GM19438 (cell line): Measurements from ENCODE around the gene CHMP2A.
A peak's percentile ranks its signal among the peaks of the same experiment; 100 is the strongest.

Source experiments
- ATAC-seq: cut with Tn5 transposase; IDR thresholded peaks from one replicate; pipeline ENCODE4 v1.9.1; 2021; ENCODE audit warnings: low read depth; ENCODE audit not compliant: unreplicated experiment

CHMP2A gene

DNA sequence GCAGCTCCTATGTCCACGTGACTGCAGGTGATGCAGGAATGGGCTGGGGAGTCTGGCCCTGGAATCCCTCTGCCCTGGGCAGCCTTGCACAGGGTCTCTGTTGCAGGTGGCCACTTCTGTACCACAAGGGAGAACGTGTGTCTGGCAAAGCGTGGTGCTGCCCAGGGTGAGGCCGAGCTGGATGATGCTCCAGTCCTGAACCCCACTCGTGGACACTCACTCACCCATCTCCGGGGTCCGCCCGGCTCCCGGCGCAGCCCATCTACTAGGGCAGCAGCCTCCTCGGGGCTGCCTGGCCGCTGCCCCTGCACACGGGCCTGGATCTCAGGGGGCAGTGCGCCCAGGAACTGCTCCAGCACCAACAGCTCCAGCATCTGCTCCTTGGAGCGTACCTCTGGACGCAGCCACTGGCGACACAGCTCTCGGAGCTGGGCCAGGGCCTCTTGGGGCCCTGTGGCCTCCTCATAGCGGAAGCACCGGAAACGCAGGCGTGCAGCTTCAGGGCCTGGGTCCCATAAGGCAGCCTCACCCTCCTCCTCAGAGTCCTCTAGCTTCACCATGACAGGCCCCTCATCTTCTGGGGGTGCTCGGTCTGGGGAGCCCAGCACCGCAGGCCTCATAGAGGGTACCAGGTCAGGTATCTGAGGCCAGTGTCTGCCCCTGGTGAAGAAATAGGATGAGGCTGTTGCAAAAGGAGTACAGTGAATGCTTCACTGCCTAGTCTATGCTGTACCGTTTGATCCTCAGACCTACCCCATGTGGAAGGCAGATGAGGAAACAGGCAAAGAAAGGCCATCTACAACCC, 16.1 kb upstream of the CHMP2A start:
- no peak for ATAC-seq

DNA sequence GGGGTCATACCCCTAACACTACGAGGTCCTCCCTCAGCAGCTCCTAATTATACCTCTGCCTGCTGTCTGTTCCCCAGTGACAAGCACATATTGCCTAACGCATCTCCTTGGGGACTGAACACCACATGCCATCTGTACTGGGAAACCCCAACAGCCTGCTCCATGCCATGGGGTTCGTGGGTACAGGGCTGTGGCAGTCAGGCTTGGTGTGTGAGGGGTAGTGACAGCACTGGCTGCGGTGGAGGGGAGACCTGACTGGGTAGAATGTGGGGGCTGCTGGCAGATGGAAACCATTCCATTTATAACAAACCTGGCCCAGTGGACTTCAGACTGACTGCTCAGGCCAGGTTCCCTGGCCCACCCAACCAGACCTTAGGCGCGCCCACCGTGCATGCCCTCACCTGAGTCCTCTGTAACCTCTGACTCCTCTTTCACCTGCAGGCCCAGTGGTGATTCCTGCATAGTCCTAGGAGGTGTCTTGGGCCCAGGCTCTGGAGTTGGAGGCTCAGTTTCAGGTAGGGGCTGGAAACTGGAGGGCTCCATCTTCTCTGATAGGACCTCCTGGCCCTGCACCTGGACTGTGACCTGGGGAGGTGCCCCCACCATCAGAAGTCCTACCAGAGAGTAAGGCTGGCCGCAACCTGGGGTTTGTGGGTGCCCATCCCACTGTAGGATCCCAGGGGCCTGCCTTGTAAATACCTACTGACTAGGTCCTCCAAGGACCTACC, 15.2 kb upstream of the CHMP2A start:
- ATAC-seq: no peak

- ATAC-seq: no peak
Measured at GRCh38 chr19:58569191-58569942, 14.5 kb upstream of the CHMP2A start.

GRCh38 chr19:58568453-58569130, 13.7 kb upstream of the CHMP2A start:
- ATAC-seq: no peak

GRCh38 chr19:58566989-58567388, 12.1 kb upstream of the CHMP2A start:
- no peak for ATAC-seq

DNA sequence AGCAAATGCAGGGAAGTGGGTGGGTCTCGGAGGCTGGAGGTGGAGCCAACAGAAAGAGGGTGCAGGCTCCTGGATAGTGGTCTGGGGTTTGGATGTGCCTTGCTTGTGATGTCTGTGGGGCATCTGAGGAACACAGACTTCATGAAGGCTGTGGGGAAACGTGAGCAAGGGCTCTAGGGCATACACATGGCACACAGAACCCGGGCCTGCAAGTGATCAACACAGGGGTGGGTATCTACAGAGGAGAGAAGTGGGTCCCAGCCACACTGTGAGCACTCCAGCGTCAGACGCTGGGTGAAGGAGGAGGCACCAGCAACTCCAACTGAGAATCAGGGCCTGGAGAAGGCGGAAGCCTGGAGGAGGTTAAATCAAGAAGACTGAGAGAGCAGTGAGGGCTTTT, 8.9 kb upstream of the CHMP2A start:
- no peak for ATAC-seq

DNA sequence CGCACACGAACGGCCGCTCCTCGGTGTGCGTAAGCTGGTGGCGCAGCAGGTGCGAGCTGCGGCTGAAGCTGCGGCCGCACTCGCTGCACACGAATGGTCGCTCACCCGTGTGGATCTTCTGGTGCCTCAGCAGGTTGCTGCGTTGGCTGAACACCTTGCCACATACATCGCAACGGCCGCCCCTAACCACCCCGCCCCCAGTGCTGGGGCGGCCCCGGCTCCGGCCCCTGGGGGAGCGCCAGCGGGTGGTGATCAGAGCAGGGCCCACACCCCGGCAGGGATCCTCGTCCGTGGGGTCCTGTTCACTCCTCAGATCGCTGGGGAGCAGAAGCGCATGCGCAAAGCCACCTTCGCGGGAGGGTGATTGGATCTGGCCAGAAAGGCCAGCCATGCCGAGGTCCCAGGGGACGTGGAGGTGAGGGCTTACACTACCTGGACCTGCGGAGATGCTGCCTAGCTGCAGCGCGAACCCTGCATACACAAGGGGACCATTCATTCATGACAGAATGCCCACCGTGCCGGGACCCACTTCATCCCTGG, 8.2 kb upstream of the CHMP2A start:
- ATAC-seq: no peak

GRCh38 chr19:58562122-58563033, 7.5 kb upstream of the CHMP2A start:
- no peak for ATAC-seq

- no peak for ATAC-seq
Measured at GRCh38 chr19:58561373-58562121, 6.6 kb upstream of the CHMP2A start.

DNA sequence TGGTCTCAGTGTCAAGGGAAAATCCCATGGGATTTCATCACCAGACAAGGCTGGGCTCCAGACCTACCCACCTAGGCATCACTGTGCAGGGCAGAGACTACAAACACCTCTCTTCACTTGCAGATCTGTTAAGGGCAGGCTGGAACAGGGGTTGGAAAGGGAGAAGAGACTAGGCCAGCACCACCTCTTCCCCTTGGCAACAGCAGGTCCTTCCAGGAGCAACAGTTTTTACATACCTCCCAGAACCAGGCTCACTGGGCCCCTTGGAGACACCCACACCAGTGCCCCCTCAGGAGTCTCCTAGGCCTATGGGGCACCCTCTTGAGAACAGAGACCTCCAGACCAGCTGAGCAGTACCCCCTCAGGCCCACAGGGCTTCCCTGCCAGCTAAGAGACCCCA, 6.0 kb upstream of the CHMP2A start:
- no peak for ATAC-seq

DNA sequence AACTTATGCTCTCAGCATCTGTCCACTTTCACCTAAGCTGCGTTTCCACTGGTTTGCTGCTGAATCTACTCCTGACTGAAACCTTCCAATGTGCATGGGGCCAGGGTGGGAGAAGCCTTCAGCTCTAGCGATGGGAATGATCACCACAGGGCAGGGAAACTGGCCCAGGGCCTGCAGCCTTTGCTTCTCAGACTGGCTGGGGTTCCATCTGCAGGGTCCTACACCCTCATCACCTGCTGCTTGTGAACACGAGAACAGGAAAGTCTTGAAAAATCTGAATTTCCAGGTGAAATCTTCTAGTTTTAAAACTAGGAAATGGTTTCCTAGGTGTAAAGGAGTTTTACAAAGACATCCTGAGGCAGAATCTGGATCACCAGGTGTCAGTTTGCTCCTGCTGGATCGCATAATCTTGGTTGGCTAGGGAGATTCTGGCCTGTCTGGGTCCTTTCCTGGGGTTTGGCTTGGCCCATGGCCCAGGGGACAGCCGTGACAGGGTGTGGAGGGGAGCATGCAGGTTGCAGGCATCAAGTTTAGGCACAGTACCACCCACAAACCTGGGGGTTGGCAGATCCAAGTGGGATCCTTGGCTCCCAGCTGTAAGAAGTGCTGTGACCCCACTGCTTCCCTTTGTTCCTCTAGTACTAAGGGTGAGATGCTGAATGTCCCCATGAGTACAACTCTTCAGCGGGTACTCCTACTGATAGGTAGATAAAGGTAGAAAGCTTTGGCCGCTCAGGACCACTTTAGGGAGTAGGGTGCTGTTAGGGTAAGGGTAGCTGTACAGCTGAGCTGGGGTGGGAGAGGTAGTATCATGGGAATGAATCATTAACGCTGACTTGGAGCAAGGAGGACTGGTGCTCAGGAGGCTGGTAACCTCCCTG, 5.3 kb upstream of the CHMP2A start:
- ATAC-seq: no peak

DNA sequence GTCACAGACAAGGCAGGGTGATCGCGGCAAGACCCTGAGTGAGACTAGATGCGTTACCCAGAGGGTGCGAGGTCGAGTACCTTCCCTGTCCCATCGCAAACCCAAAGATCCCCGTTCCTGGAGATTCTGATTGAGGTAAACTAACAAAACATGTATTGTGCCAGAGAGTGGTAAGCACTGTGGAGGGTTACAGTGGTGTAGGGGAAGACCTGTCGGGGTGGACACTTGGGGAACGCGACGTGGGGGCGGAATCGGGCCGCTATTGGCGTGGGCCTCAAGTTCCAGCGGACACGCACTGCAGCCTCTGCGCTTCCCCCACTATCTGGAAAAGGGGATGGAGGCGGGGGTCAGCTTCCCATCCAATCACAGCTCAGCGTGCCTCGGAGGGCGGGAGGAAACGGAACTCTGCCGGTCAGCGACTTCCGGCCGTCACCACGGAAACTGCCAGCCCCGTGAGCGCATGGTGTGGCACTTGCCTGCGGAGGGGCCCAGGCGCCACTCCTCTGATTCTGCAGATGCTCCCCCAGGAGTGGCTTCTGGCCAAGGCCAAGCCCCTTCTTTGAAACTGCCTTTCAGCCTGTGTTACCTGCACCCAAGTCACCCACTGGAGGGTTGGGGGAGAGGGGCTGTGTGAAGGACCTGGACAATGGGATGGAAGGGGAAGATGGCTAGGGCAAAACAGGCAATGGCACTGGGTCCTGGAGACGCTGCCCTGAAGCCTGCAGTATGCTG, 4.5 kb upstream of the CHMP2A start:
- ATAC-seq: no peak

GRCh38 chr19:58558623-58559274, 3.8 kb upstream of the CHMP2A start:
- peak; percentile 50 for ATAC-seq

DNA sequence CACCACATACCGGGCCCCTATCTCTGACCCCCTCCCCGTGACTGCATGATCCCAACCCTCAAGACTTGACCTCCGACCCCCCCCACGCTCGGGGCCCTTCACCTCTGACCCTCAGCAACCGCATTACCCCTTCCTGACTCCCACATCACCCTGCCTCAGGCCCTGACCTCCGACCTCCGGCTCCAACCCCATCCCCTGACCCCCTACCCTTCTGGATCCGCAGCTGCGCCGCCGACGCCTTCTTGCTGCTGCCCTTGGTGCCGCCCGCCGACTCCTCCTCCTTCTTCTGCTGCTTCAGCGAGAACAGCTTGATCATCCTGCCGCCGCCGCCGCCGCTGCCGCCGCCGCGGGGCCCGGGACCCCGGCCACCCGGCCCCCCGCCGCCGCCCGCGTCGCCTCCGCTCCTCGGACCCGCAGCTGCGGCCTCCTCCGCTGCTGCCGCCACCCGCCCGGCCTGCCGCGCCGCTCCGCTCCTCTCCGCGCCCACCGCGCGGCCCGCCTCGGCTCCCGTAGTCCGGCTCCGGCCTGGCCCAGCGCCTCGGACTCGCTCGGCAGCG, 3.2 kb upstream of the CHMP2A start, which contains the start of gene UBE2M:
TSS of gene UBE2M (minus strand) at position 546 of the 557 bp plus-strand sequence. CDS start at position 316, 230 bp downstream.
- ATAC-seq: no peak

- ATAC-seq: no peak
Measured at GRCh38 chr19:58557221-58558065, 2.5 kb upstream of the CHMP2A start.
